Sigmoid colon (tissue), 7 donors: Measurements from ENCODE around the gene RNF128. TPM values are rescaled to one million over a fixed set of nuclear protein-coding genes. Genes with fewer than 3 reads are reported as not detected.

Experiments used
- DNase-seq: peaks from one replicate; pipeline ENCODE4 v3.0.0-alpha.2; 2019
- H3K27ac ChIP-seq, 4 donors: fragments of 200-600 bp; sonication (generic); one replicate each; pipeline ENCODE4 v1.5.1; 2016 to 2019; ENCODE audit warnings: mild to moderate bottlenecking in 1 of 4
- H3K27me3 ChIP-seq, 3 donors: fragments of 200-600 bp; sonication (generic); one replicate each; pipeline ENCODE4 v1.5.1; 2019; ENCODE audit warnings: mild to moderate bottlenecking in 1 of 3
- H3K36me3 ChIP-seq, 4 donors: fragments of 200-600 bp; sonication (generic); one replicate each; pipeline ENCODE4 v1.5.1; 2016 to 2019
- H3K4me1 ChIP-seq, 4 donors: fragments of 200-600 bp; sonication (generic); one replicate each; pipeline ENCODE4 v1.5.1; 2017 to 2019
- H3K4me3 ChIP-seq, 4 donors: fragments of 200-600 bp; sonication (generic); one replicate each; pipeline ENCODE4 v1.5.1; 2017 to 2019; ENCODE audit warnings: mild to moderate bottlenecking in 2 of 4, moderate library complexity in 1 of 4
- H3K9me3 ChIP-seq, 4 donors: fragments of 200-600 bp in 3 of 4; sonication (generic) in 3 of 4; one replicate each; pipeline versions ENCODE4 v1.5.1 to v1.6.1; 2013 to 2019
- CTCF ChIP-seq, 4 experiments: fragments of 450-650 bp in 3 of 4; fragments of 200-600 bp in 1 of 4; IDR thresholded peaks; one replicate each; pipeline ENCODE4 v1.5.1; 2016 to 2019; ENCODE audit warnings: antibody characterized with exemption in 4 of 4, mild to moderate bottlenecking in 3 of 4, moderate library complexity in 2 of 4
- EP300 ChIP-seq, 4 donors: sonication (generic); formaldehyde crosslinking; IDR thresholded peaks; one replicate each; pipeline ENCODE4 v1.6.1; 2017; ENCODE audit warnings: antibody characterized with exemption in 4 of 4
- POLR2A ChIP-seq, 2 donors: fragments of 450-650 bp; IDR thresholded peaks; one replicate each; pipeline ENCODE4 v1.6.1; 2016; ENCODE audit warnings: antibody characterized with exemption in 2 of 2, mild to moderate bottlenecking in 2 of 2, moderate library complexity in 2 of 2
- POLR2AphosphoS5 ChIP-seq, 4 donors: sonication (generic); formaldehyde crosslinking; IDR thresholded peaks; one replicate each; pipeline ENCODE4 v1.6.1; 2017; ENCODE audit warnings: antibody characterized with exemption in 4 of 4
- WGBS, 2 donors: extraction: QIAGEN DNeasy Blood & Tissue Kit; methylation state at CpG; one replicate each; pipeline ENCODE4 v1.1.7; 2013; 5-methylcytosine and 5-hydroxymethylcytosine counted together
- intact Hi-C: fragments of 100-400 bp; cut with DNase I; formaldehyde crosslinking; loops from one replicate; pipeline ENCODE4 v1.15.1; 2023
- polyA plus RNA-seq, 3 donors: library from polyadenylated mRNA; stranded (reverse); fragments of 200-250 nt; gene quantifications; one replicate each; pipeline ENCODE4 v1.2.3, GENCODE V29; 2013
- total RNA-seq, 4 donors: library from RNA; depleted of rRNA; stranded (reverse); fragments of >200 nt; gene quantifications; one replicate each; pipeline ENCODE4 v1.1.0, GENCODE V29; 2016
- donor health status: healthy with polysubstance abuse.
- donor health status: Bipolar disorder and iron deficiency.
- donor health status: healthy.

Gene RNF128
- total RNA-seq (under 1 TPM in 1 of 4 donors, not detected in 3; 0.36 TPM), polyA plus RNA-seq (10 to 100 TPM in 1 of 3 donors, 1 to 10 TPM in 2; 4.4 to 10.5 (median 4.8) TPM)

- H3K4me3 ChIP-seq, result peak within 1 kb of the TSS; percentile 10 to 51 (median 44)
- peaks cover 0 to 7% (median 0%) of the 10 kb centered on the region in 4 donors for H3K4me1 ChIP-seq
- no peaks in the 10 kb centered on the region for H3K36me3 ChIP-seq
- no peak within 1 kb of the TSS for H3K27ac ChIP-seq
- 1 to 2% methylated on average over 79 of the region's 79 CpGs for WGBS, 2 donors
- H3K27me3 ChIP-seq, result peaks cover 0 to 8% (median 0%) of the 10 kb centered on the region in 3 donors
- intact Hi-C loops, result no loop called here
- no peak for DNase-seq
- TF ChIP-seq POLR2AphosphoS5 (IDR thresholded peaks at IDR 0.05) (no peak), EP300 (IDR thresholded peaks at IDR 0.05) (no peak), POLR2A (IDR thresholded peaks at IDR 0.05) (peak in 1 of 2 donors; percentile 36)
- no peaks in the 10 kb centered on the region for H3K9me3 ChIP-seq
Measured at GRCh38 chrX:106726485-106727437, at the start of gene RNF128. Gene RNF128 (plus strand): TSS chrX:106726701. CDS start chrX:106726914, 213 bp downstream.

- Histone ChIP-seq H3K4me3 (no peak overlapping the region), H3K27ac (no peak overlapping the region), H3K9me3 (no peaks in the 10 kb centered on the region), H3K36me3 (no peaks in the 10 kb centered on the region), H3K27me3 (no peaks in the 10 kb centered on the region), H3K4me1 (no peaks in the 10 kb centered on the region)
- intact Hi-C loops, result no loop called here
- TF ChIP-seq CTCF (IDR thresholded peaks at IDR 0.05), result no peak
- TF ChIP-seq POLR2A (IDR thresholded peaks at IDR 0.05), result no peak
- TF ChIP-seq POLR2AphosphoS5 (IDR thresholded peaks at IDR 0.05), result no peak
- no peak for TF ChIP-seq EP300 (IDR thresholded peaks at IDR 0.05)
- WGBS, 2 donors, result 11 to 53% methylated on average over 2 of the region's 2 CpGs
- DNase-seq, result no peak
Measured at GRCh38 chrX:106680716-106681115, 45.8 kb upstream of the RNF128 start.

GRCh38 chrX:106684207-106684606, 42.3 kb upstream of the RNF128 start:
- no peak for DNase-seq
- WGBS, 2 donors, result 45 to 85% methylated on average over 4 of the region's 4 CpGs
- intact Hi-C loops, result no loop called here
- TF ChIP-seq POLR2A (IDR thresholded peaks at IDR 0.05), result no peak
- TF ChIP-seq POLR2AphosphoS5 (IDR thresholded peaks at IDR 0.05), result no peak
- no peak for TF ChIP-seq CTCF (IDR thresholded peaks at IDR 0.05)
- no peak for TF ChIP-seq EP300 (IDR thresholded peaks at IDR 0.05)
- Histone ChIP-seq H3K4me1 (no peaks in the 10 kb centered on the region), H3K27ac (no peak overlapping the region), H3K36me3 (no peaks in the 10 kb centered on the region), H3K9me3 (no peaks in the 10 kb centered on the region), H3K27me3 (no peaks in the 10 kb centered on the region), H3K4me3 (no peak overlapping the region)

GRCh38 chrX:106692425-106693065, 34.0 kb upstream of the RNF128 start:
- DNase-seq, result no peak
- TF ChIP-seq EP300 (IDR thresholded peaks at IDR 0.05), result no peak
- TF ChIP-seq POLR2AphosphoS5 (IDR thresholded peaks at IDR 0.05), result no peak
- no peak for TF ChIP-seq POLR2A (IDR thresholded peaks at IDR 0.05)
- TF ChIP-seq CTCF (IDR thresholded peaks at IDR 0.05), result no peak
- 20 to 66% methylated on average over 7 of the region's 7 CpGs for WGBS, 2 donors
- H3K27ac ChIP-seq, result no peak overlapping the region
- H3K36me3 ChIP-seq, result no peaks in the 10 kb centered on the region
- no peaks in the 10 kb centered on the region for H3K4me1 ChIP-seq
- intact Hi-C loops, result no loop called here
- H3K4me3 ChIP-seq, result no peak overlapping the region
- H3K27me3 ChIP-seq, result no peaks in the 10 kb centered on the region
- no peaks in the 10 kb centered on the region for H3K9me3 ChIP-seq

- WGBS, 2 donors, result 57 to 75% methylated on average over 3 of the region's 3 CpGs
- TF ChIP-seq CTCF (IDR thresholded peaks at IDR 0.05) (no peak), POLR2AphosphoS5 (IDR thresholded peaks at IDR 0.05) (no peak), POLR2A (IDR thresholded peaks at IDR 0.05) (no peak), EP300 (IDR thresholded peaks at IDR 0.05) (no peak)
- no peak overlapping the region for H3K27ac ChIP-seq
- no peaks in the 10 kb centered on the region for H3K36me3 ChIP-seq
- no peaks in the 10 kb centered on the region for H3K27me3 ChIP-seq
- H3K4me3 ChIP-seq, result no peak overlapping the region
- H3K9me3 ChIP-seq, result no peaks in the 10 kb centered on the region
- intact Hi-C loops, result no loop called here
- H3K4me1 ChIP-seq, result no peaks in the 10 kb centered on the region
- DNase-seq, result no peak
Measured at GRCh38 chrX:106696502-106696901, 30.0 kb upstream of the RNF128 start.
